ENCODE data around the gene SNCA. TPM values are rescaled to one million over a fixed set of nuclear protein-coding genes. Genes with fewer than 3 reads are reported as not detected.

The SNCA gene
- total RNA-seq, 2 experiments from 2014 or later: 1.7 to 2.8 TPM

DNA sequence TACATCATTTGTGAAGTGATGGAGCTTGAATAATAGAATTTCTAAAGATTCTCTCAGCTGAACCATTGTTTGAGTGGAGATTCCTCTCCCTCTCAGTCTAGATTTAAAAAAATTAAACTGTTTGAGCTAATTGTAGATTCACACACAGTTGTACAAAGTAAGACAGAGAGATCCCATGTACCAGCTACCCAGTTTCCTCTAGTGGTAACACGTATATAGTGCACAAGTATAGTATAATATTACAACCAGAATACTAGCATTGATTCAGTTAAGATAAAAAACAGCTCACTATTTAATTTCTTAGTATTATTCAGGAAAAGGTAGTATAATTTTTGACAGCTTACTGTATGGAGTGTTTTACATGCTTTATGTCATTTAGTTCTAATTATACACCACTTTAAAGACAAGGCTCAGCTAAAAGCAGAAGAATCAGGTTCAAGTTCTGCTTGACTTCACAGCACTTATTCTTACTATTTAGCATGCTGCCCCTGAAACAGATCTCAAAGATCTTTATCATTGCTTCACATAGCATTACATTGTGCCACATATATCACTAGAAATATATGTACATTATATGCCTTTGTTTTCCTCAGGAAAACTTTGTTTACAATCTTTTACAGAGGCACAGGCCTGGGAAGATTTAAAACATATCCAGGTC lies 136.1 kb downstream of the SNCA start:
- no peaks in the 10 kb centered on the region for H3K36me3 Mint-ChIP-seq
- H3K27ac Mint-ChIP-seq: no peak overlapping the region
- ATAC-seq (ENCODE audit: low read depth) (no peak), DNase-seq (no peak)
- no peaks in the 10 kb centered on the region for H3K4me1 Mint-ChIP-seq
- peaks cover 13% of the 10 kb centered on the region for H3K27me3 Mint-ChIP-seq
- POLR2A ChIA-PET: no interaction called here
- no peak overlapping the region for H3K4me3 Mint-ChIP-seq
- no peaks in the 10 kb centered on the region for H3K9me3 Mint-ChIP-seq

DNA sequence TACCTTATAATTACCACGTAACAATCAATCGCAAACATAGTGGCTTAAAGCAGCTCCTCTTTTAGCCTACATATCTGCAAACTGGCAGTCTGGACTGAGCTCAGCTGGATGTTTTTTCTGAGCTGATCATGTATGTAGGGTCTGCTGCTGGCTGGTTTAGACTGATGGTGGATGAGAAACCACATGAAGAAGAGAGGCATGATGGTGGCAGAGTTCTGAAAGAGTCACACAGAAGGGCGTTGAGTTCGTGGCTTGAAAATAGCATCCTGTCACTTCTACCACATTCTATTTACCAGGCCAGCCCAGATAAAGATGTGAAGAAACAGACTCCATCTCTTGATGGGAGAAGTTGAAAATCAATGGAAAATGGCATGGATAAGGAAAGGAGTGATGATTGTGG lies 151.3 kb downstream of the SNCA start:
- peak; percentile 65 for ATAC-seq (ENCODE audit: low read depth)
- no peak for DNase-seq
- H3K9me3 Mint-ChIP-seq: peaks cover 5% of the 10 kb centered on the region

DNA sequence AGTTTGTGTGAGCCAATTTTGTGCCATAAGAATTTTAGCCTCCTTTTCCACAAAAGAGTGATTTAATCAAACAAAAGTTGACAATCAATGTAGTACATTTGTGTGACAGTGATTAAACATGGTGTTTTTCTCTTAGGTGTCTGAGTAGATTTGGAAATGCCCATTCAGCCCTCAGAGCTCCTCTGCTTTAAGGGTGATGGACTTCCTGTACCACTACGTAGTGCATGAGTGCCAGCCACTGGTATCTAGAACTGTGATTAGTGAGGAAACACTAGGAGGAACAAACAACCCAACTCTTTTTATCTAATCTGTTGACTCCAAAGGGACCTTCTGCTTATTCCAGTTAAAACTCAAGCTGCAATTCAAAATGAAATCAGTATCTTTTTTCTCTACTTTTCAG lies 151.7 kb downstream of the SNCA start:
- no peaks in the 10 kb centered on the region for H3K36me3 Mint-ChIP-seq
- peak; percentile 65 for ATAC-seq (ENCODE audit: low read depth)
- POLR2A ChIA-PET: no interaction called here
- peaks cover 12% of the 10 kb centered on the region for H3K27me3 Mint-ChIP-seq
- H3K4me1 Mint-ChIP-seq: peaks cover 9% of the 10 kb centered on the region
- H3K9me3 Mint-ChIP-seq: peaks cover 5% of the 10 kb centered on the region
- DNase-seq: no peak
- H3K27ac Mint-ChIP-seq: no peak overlapping the region
- no peak overlapping the region for H3K4me3 Mint-ChIP-seq

More for the DNA sequence above, 151.3 kb downstream of the SNCA start:
- Mint-ChIP-seq H3K27me3 (peaks cover 10% of the 10 kb centered on the region), H3K27ac (no peak overlapping the region), H3K36me3 (no peaks in the 10 kb centered on the region), H3K4me1 (peaks cover 9% of the 10 kb centered on the region), H3K4me3 (no peak overlapping the region)
- POLR2A ChIA-PET: no interaction called here

DNA sequence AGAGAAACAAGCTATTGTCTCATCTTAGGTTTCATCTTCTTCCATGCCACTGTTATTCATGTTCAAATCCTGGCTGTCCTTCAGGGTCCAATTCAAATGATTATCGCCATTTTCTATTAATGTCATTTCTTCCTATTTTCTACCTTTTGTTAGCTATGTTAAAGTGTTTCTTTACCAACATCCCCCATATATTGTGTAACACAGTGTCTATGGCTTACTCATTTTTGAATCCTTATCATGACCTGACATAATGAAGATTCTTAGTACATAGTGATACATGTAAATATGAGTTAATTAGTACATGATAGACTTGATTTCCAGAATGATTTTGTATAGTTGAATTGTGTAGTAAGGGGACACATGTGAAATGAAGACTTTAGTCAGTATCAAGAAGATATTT lies 152.4 kb downstream of the SNCA start:
- H3K27ac Mint-ChIP-seq: no peak overlapping the region
- POLR2A ChIA-PET: no interaction called here
- H3K27me3 Mint-ChIP-seq: peaks cover 10% of the 10 kb centered on the region
- H3K9me3 Mint-ChIP-seq: peaks cover 3% of the 10 kb centered on the region
- H3K4me1 Mint-ChIP-seq: peaks cover 12% of the 10 kb centered on the region
- no peak overlapping the region for H3K4me3 Mint-ChIP-seq
- no peaks in the 10 kb centered on the region for H3K36me3 Mint-ChIP-seq
- no peak for DNase-seq
- no peak for ATAC-seq (ENCODE audit: low read depth)

DNA sequence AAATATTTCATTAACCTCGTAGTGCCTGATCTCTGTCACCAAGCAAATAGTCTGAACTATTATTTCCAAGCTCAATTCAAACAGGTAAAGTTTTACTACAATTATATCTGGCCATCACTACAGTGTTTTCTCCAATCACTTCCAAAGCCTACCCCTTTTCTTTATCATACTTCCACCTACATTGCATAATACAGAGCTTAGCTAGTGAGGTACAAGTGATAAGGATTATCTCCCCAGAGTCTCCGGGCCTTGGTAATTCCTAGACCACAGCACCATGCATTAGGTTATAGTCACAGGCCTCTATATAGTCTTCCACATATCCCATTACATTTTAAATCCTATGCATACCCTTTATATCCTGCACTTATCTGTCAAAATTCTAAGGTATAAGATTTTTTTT lies 154.2 kb downstream of the SNCA start:
- Mint-ChIP-seq H3K27me3 (peaks cover 17% of the 10 kb centered on the region), H3K27ac (no peak overlapping the region), H3K9me3 (no peaks in the 10 kb centered on the region), H3K4me3 (no peak overlapping the region), H3K4me1 (peaks cover 15% of the 10 kb centered on the region), H3K36me3 (no peaks in the 10 kb centered on the region)
- DNase-seq (no peak), ATAC-seq (ENCODE audit: low read depth) (no peak)
- POLR2A ChIA-PET: no interaction called here

DNA sequence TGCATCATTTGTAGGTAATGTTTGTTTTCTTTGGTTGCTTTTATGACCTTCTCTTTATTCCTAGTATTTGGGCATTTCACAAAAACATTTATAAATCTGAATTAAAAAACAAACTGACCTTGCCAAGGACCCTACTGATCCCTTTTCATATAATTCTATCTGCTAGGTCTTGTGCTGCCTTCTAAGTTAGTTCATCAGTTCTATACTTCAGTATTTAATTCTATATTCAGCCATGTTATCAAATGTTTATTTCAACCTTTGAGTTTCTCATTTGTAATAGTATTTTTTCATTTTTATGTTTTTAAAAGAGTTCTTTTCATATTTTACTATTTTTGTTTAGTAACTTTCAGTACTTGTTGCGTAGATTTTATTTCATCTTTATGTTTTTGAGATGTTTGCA lies 155.3 kb downstream of the SNCA start:
- no peak overlapping the region for H3K4me3 Mint-ChIP-seq
- no peak for ATAC-seq (ENCODE audit: low read depth)
- POLR2A ChIA-PET: no interaction called here
- peaks cover 15% of the 10 kb centered on the region for H3K4me1 Mint-ChIP-seq
- no peaks in the 10 kb centered on the region for H3K36me3 Mint-ChIP-seq
- H3K27ac Mint-ChIP-seq: no peak overlapping the region
- no peak for DNase-seq
- H3K9me3 Mint-ChIP-seq: no peaks in the 10 kb centered on the region
- peaks cover 15% of the 10 kb centered on the region for H3K27me3 Mint-ChIP-seq

DNA sequence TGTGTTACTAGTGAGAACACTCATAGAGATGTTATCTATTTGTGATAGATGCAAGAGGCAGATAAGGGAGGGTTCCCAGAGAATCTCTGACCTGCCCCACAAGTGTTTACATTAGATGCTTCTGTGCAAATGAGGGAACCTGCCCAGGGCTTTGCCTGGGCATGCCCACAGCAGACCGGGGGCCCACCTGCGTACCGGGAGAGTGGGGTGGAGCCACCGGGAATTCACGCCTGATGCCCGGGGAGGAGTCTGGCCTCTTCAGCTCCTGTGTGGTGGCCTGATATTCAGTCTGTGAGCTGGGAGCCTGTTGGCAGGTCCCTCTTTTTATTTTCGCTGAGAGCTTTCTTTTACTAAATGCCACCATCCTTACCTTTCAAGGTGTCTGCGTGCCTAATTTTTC lies 155.7 kb downstream of the SNCA start:
- Mint-ChIP-seq H3K4me1 (peaks cover 15% of the 10 kb centered on the region), H3K27me3 (peaks cover 15% of the 10 kb centered on the region), H3K4me3 (no peak overlapping the region), H3K36me3 (no peaks in the 10 kb centered on the region), H3K9me3 (no peaks in the 10 kb centered on the region), H3K27ac (no peak overlapping the region)
- ATAC-seq (ENCODE audit: low read depth) (no peak), DNase-seq (no peak)
- POLR2A ChIA-PET: no interaction called here

DNA sequence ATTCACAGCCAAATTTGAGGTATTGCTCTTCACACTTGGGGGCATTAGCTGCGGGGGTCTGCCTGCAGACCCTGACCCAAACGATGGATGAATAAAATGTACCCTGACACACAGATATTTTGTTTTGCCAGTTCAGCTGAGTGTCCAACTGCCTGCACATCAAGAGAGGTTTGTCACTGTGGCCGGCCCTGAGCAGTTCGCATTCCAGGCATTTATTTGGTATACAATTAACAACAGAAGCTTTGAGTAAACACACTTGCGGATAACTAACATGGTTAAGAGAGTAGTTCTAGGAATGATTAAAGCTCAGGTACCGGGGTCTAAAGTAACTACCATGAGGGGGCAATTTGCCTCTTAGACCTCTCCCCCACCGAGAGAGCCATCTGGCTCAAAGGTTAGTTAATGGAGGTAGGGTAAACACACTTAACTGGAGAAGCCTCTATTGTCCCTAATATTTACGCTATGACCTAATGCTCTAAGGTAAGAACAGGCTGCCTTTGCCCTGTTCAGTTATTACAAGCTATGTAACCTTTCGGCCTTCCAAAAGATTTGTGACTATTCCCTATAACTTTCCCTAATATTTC lies 162.0 kb downstream of the SNCA start:
- H3K4me1 Mint-ChIP-seq: peaks cover 6% of the 10 kb centered on the region
- DNase-seq (no peak), ATAC-seq (ENCODE audit: low read depth) (no peak)
- H3K27ac Mint-ChIP-seq: no peak overlapping the region
- H3K36me3 Mint-ChIP-seq: no peaks in the 10 kb centered on the region
- peaks cover 25% of the 10 kb centered on the region for H3K27me3 Mint-ChIP-seq
- POLR2A ChIA-PET: no interaction called here
- no peaks in the 10 kb centered on the region for H3K9me3 Mint-ChIP-seq
- no peak overlapping the region for H3K4me3 Mint-ChIP-seq

Other genes with a start within 250 kb of the SNCA start
- gene MMRN1, start 57.7 kb upstream of the SNCA start, total RNA-seq: under 1 TPM; 0.28 to 0.43 TPM